Rectal smooth muscle tissue (tissue), 1 donor: ENCODE data around the gene GPR15.

Experiments
- H3K27ac ChIP-seq: one replicate; pipeline ENCODE4 v1.7.0; 2013; ENCODE audit warnings: low read depth, low read length, inconsistent platforms
- H3K27me3 ChIP-seq: one replicate; pipeline ENCODE4 v1.7.0; 2013; ENCODE audit warnings: low read length; ENCODE audit not compliant: control insufficient read depth, insufficient read depth
- H3K36me3 ChIP-seq: one replicate; pipeline ENCODE4 v1.7.0; 2013; ENCODE audit warnings: low read length; ENCODE audit not compliant: control insufficient read depth, insufficient read depth
- H3K4me1 ChIP-seq: one replicate; pipeline ENCODE4 v1.7.0; 2013; ENCODE audit warnings: low read length; ENCODE audit not compliant: control insufficient read depth, insufficient read depth
- H3K4me3 ChIP-seq: one replicate; pipeline ENCODE4 v1.7.0; 2013; ENCODE audit warnings: low read length
- H3K9ac ChIP-seq: one replicate; pipeline ENCODE4 v1.7.0; 2013; ENCODE audit warnings: low read length

The GPR15 gene

DNA sequence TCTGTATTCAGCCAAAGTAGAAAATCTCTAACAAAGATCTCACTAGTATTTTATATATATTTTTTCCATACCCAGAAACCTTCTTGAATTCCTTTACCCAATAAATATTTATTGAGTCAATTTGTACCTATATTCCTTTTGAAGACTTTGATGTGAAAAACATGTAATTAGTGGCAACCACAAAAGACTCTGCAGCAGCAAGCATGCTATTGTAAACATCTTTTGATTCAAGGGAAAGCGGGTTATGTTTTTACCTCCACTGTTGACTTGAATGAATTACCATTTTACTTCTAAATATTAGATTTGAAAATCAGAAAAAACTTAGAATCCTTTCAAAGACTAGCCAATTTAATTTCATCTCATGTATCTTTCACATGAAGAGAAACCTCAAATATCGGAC, 2.4 kb downstream of the GPR15 start:
- no peak overlapping the region for H3K9ac ChIP-seq
- no peaks in the 10 kb centered on the region for H3K36me3 ChIP-seq
- no peak overlapping the region for H3K4me3 ChIP-seq
- no peaks in the 10 kb centered on the region for H3K4me1 ChIP-seq
- H3K27me3 ChIP-seq: no peaks in the 10 kb centered on the region
- H3K27ac ChIP-seq: no peak overlapping the region

- Histone ChIP-seq H3K4me1 (no peaks in the 10 kb centered on the region), H3K36me3 (no peaks in the 10 kb centered on the region), H3K4me3 (no peak overlapping the region), H3K9ac (no peak overlapping the region), H3K27ac (no peak overlapping the region), H3K27me3 (no peaks in the 10 kb centered on the region)
Observed at GRCh38 chr3:98534734-98535133, 3.0 kb downstream of the GPR15 start.

GRCh38 chr3:98536456-98537017, 4.8 kb downstream of the GPR15 start:
- no peaks in the 10 kb centered on the region for H3K4me1 ChIP-seq

DNA sequence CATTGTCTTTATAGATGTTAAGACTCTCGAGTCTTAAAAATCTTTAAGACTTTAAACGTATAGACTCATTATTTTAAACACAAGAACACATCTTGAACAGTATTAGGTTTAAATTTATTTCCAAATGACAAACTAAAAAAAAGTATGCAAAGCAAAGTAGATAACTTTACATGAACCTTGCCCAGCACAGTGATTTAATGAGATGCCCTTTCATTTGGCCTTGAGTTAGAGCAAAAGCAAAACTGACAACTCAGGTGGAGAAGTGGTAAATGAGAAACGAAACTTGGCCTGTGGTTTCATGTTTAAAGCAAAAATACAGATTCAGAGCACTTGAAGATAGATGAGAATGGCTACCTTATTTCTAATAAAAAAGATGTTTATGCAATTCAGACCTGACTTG, 8.6 kb downstream of the GPR15 start:
- H3K9ac ChIP-seq: no peak overlapping the region
- no peaks in the 10 kb centered on the region for H3K27me3 ChIP-seq
- no peak overlapping the region for H3K27ac ChIP-seq
- no peaks in the 10 kb centered on the region for H3K4me1 ChIP-seq
- H3K4me3 ChIP-seq: no peak overlapping the region
- no peaks in the 10 kb centered on the region for H3K36me3 ChIP-seq

More at GRCh38 chr3:98536456-98537017, 4.8 kb downstream of the GPR15 start:
- Histone ChIP-seq H3K9ac (no peak overlapping the region), H3K27me3 (no peaks in the 10 kb centered on the region), H3K36me3 (no peaks in the 10 kb centered on the region), H3K4me3 (no peak overlapping the region), H3K27ac (no peak overlapping the region)

GRCh38 chr3:98541695-98542094, 9.9 kb downstream of the GPR15 start:
- H3K27ac ChIP-seq: no peak overlapping the region
- no peaks in the 10 kb centered on the region for H3K4me1 ChIP-seq
- no peak overlapping the region for H3K4me3 ChIP-seq
- H3K27me3 ChIP-seq: no peaks in the 10 kb centered on the region
- H3K9ac ChIP-seq: no peak overlapping the region
- H3K36me3 ChIP-seq: no peaks in the 10 kb centered on the region

DNA sequence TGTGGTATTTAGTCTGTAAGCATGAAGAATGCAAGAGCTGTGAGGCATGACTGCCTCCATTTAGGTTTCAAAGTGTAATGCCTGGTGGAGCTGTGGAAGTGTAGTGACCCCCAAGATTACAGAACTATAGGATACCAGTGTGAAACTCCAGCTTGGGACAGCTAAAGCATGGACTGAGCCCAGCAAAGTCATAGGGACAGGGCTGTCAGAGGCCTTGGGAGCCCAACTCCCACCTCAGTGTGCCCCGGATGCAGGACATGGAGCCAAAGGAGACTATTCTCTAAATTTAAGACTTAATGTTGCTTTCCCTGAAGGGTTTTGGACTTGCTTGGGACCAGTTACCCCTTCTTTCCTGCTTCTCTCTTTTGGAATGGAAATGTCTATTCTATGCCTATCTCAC, 10.8 kb downstream of the GPR15 start:
- Histone ChIP-seq H3K27ac (no peak overlapping the region), H3K4me3 (no peak overlapping the region), H3K9ac (no peak overlapping the region)

GRCh38 chr3:98545940-98546339, 14.2 kb downstream of the GPR15 start:
- no peak overlapping the region for H3K4me3 ChIP-seq
- no peaks in the 10 kb centered on the region for H3K4me1 ChIP-seq
- no peaks in the 10 kb centered on the region for H3K27me3 ChIP-seq
- H3K36me3 ChIP-seq: no peaks in the 10 kb centered on the region
- H3K9ac ChIP-seq: no peak overlapping the region
- no peak overlapping the region for H3K27ac ChIP-seq

More for the DNA sequence above, 10.8 kb downstream of the GPR15 start:
- H3K27me3 ChIP-seq: no peaks in the 10 kb centered on the region
- H3K4me1 ChIP-seq: no peaks in the 10 kb centered on the region
- H3K36me3 ChIP-seq: no peaks in the 10 kb centered on the region

GRCh38 chr3:98548544-98548943, 16.8 kb downstream of the GPR15 start:
- H3K27ac ChIP-seq: no peak overlapping the region
- H3K36me3 ChIP-seq: no peaks in the 10 kb centered on the region
- H3K4me1 ChIP-seq: no peaks in the 10 kb centered on the region
- H3K9ac ChIP-seq: no peak overlapping the region
- no peak overlapping the region for H3K4me3 ChIP-seq
- H3K27me3 ChIP-seq: no peaks in the 10 kb centered on the region

- H3K27me3 ChIP-seq: no peaks in the 10 kb centered on the region
- H3K9ac ChIP-seq: no peak overlapping the region
- no peaks in the 10 kb centered on the region for H3K4me1 ChIP-seq
- H3K36me3 ChIP-seq: no peaks in the 10 kb centered on the region
- H3K27ac ChIP-seq: no peak overlapping the region
- no peak overlapping the region for H3K4me3 ChIP-seq
Observed at GRCh38 chr3:98550833-98551232, 19.1 kb downstream of the GPR15 start.

- no peak overlapping the region for H3K4me3 ChIP-seq
- H3K9ac ChIP-seq: no peak overlapping the region
- H3K27me3 ChIP-seq: no peaks in the 10 kb centered on the region
- no peaks in the 10 kb centered on the region for H3K36me3 ChIP-seq
- H3K27ac ChIP-seq: no peak overlapping the region
- H3K4me1 ChIP-seq: no peaks in the 10 kb centered on the region
Observed at GRCh38 chr3:98551236-98551635, 19.5 kb downstream of the GPR15 start.

GRCh38 chr3:98551754-98552153, 20.0 kb downstream of the GPR15 start:
- Histone ChIP-seq H3K27ac (no peak overlapping the region), H3K36me3 (no peaks in the 10 kb centered on the region), H3K27me3 (no peaks in the 10 kb centered on the region), H3K9ac (no peak overlapping the region), H3K4me3 (no peak overlapping the region), H3K4me1 (no peaks in the 10 kb centered on the region)

GRCh38 chr3:98552232-98553020, 20.6 kb downstream of the GPR15 start:
- Histone ChIP-seq H3K4me1 (no peaks in the 10 kb centered on the region), H3K27me3 (no peaks in the 10 kb centered on the region), H3K36me3 (no peaks in the 10 kb centered on the region), H3K9ac (no peak overlapping the region), H3K27ac (no peak overlapping the region), H3K4me3 (no peak overlapping the region)

GRCh38 chr3:98553021-98553563, 21.3 kb downstream of the GPR15 start:
- Histone ChIP-seq H3K9ac (no peak overlapping the region), H3K4me3 (no peak overlapping the region), H3K27ac (no peak overlapping the region), H3K4me1 (no peaks in the 10 kb centered on the region), H3K27me3 (no peaks in the 10 kb centered on the region), H3K36me3 (no peaks in the 10 kb centered on the region)
